Adrenal gland (tissue), 5 donors: ENCODE measurements around the gene HYOU1.

ENCODE experiments used
- CTCF ChIP-seq, 6 experiments: fragments of 450-650 bp in 4 of 6; fragments of 200-600 bp in 2 of 6; sonication (generic) in 1 of 6; IDR thresholded peaks; 1 replicate in 5 of 6; 2 replicates in 1 of 6; pipeline versions ENCODE4 v1.5.1 to v1.8.0; 2016 to 2021; ENCODE audit warnings: antibody characterized with exemption in 6 of 6, mild to moderate bottlenecking in 2 of 6, moderate library complexity in 1 of 6
- POLR2A ChIP-seq, 2 donors: fragments of 450-650 bp; IDR thresholded peaks; one replicate each; pipeline ENCODE4 v1.6.1; 2017; ENCODE audit warnings: antibody characterized with exemption in 2 of 2, mild to moderate bottlenecking in 2 of 2, moderate library complexity in 1 of 2
- donor health status: DM: no; HTN: no; CAD: no.

- no peak for TF ChIP-seq CTCF (IDR thresholded peaks at IDR 0.05)
- no peak for TF ChIP-seq POLR2A (IDR thresholded peaks at IDR 0.05)
These were observed 22.2 kb downstream of the HYOU1 start for GRCh38 chr11:119034813-119035212.
